Occipital lobe (tissue), 2 donors: ENCODE results near the gene TSPAN33. TPM values are rescaled to one million over a fixed set of nuclear protein-coding genes. Genes with fewer than 3 reads are reported as not detected.
A peak's percentile ranks its signal among the peaks of the same experiment; 100 is the strongest.
"Not testable (repeated sequence)": the region's sequence is repeated elsewhere in the genome, so short reads cannot be mapped to it uniquely, and the experiment has no call there.

Experiments
- DNase-seq: peaks from one replicate; lab custom pipeline; 2025; lab: John Stamatoyannopoulos, UW
- total RNA-seq: library from RNA; depleted of rRNA; stranded (reverse); fragments of >200 nt; gene quantifications from one replicate; pipeline ENCODE4 v1.2.3, GENCODE V29; 2014

The TSPAN33 gene
- 4.7 TPM for total RNA-seq

- DNase-seq: peak; percentile 76
Observed at GRCh38 chr7:129144095-129144833, at the start of gene TSPAN33. Gene TSPAN33 (plus strand): TSS chr7:129144707. CDS start chr7:129144981, 274 bp downstream.

GRCh38 chr7:129095258-129095657, 49.2 kb upstream of the TSPAN33 start:
- DNase-seq: no peak

- DNase-seq: no peak
Observed at GRCh38 chr7:129098409-129099084, 46.0 kb upstream of the TSPAN33 start.

- DNase-seq: no peak
Observed at GRCh38 chr7:129100827-129101166, 43.7 kb upstream of the TSPAN33 start.

GRCh38 chr7:129101746-129102145, 42.8 kb upstream of the TSPAN33 start:
- DNase-seq: no peak

GRCh38 chr7:129103561-129104324, 40.8 kb upstream of the TSPAN33 start:
- no peak for DNase-seq

- no peak for DNase-seq
Observed at GRCh38 chr7:129108581-129108980, 35.9 kb upstream of the TSPAN33 start.

GRCh38 chr7:129110258-129110981, 34.1 kb upstream of the TSPAN33 start:
- no peak for DNase-seq

- DNase-seq: no peak
Observed at GRCh38 chr7:129110982-129111376, 33.5 kb upstream of the TSPAN33 start.

GRCh38 chr7:129115676-129116075, 28.8 kb upstream of the TSPAN33 start:
- no peak for DNase-seq

- no peak for DNase-seq
Observed at GRCh38 chr7:129118182-129118581, 26.3 kb upstream of the TSPAN33 start.

- DNase-seq: no peak
Observed at GRCh38 chr7:129118976-129119375, 25.5 kb upstream of the TSPAN33 start.

GRCh38 chr7:129121501-129122077, 22.9 kb upstream of the TSPAN33 start:
- not testable (repeated sequence) for DNase-seq

GRCh38 chr7:129122078-129122750, 22.3 kb upstream of the TSPAN33 start:
- no peak for DNase-seq

GRCh38 chr7:129122751-129123509, 21.6 kb upstream of the TSPAN33 start:
- no peak for DNase-seq

- DNase-seq: no peak
Observed at GRCh38 chr7:129123510-129123857, 21.0 kb upstream of the TSPAN33 start.

- no peak for DNase-seq
Observed at GRCh38 chr7:129126314-129126713, 18.2 kb upstream of the TSPAN33 start.

GRCh38 chr7:129127154-129127553, 17.4 kb upstream of the TSPAN33 start:
- no peak for DNase-seq

GRCh38 chr7:129127601-129128000, 16.9 kb upstream of the TSPAN33 start:
- DNase-seq: no peak

GRCh38 chr7:129134356-129134987, 10.0 kb upstream of the TSPAN33 start:
- no peak for DNase-seq
